CD4-positive, alpha-beta T cell (primary cell): ENCODE data around the gene GADD45A. TPM values are rescaled to one million over a fixed set of nuclear protein-coding genes. Genes with fewer than 3 reads are reported as not detected.

Experiments
- ATAC-seq: fragments of 200-7000 bp; cut with Tn5 transposase; one replicate; pipeline ENCODE4 v1.10.0; 2022; ENCODE audit warnings: mild to moderate bottlenecking; ENCODE audit not compliant: poor library complexity
- CTCF ChIA-PET: fragments of 350-600 bp; sonication (Branson Sonifier 250); formaldehyde crosslinking; loops from one replicate; lab custom pipeline; 2021; ENCODE audit warnings: antibody characterized with exemption, inconsistent platforms; lab: Charles Lee
- POLR2A ChIA-PET: fragments of 350-600 bp; sonication (Branson Sonifier 250); formaldehyde crosslinking; loops from one replicate; lab custom pipeline; 2021; ENCODE audit warnings: antibody characterized with exemption, inconsistent platforms; lab: Charles Lee
- DNase-seq, 14 experiments: peaks; one replicate each; pipeline ENCODE4 v3.0.0-alpha.2; 2013 to 2020; ENCODE audit warnings: mixed read lengths in 2 of 14
- H3K27ac ChIP-seq, 2 donors: one replicate each; pipeline versions ENCODE4 v1.5.1 to v1.7.0; 2013; ENCODE audit warnings: low read length in 2 of 2, low read depth in 1 of 2, mild to moderate bottlenecking in 1 of 2
- H3K27me3 ChIP-seq, 2 experiments: 1 replicate in 1 of 2; 2 replicates in 1 of 2; pipeline versions ENCODE4 v1.6.1 to v1.7.0; 2013; ENCODE audit warnings: low read length in 2 of 2, control low read depth in 1 of 2, mild to moderate bottlenecking in 1 of 2, moderate library complexity in 1 of 2; ENCODE audit not compliant: insufficient read depth in 2 of 2, control insufficient read depth in 1 of 2
- H3K36me3 ChIP-seq: one replicate; pipeline ENCODE4 v1.6.1; 2013; ENCODE audit warnings: low read length, control low read depth; ENCODE audit not compliant: insufficient read depth
- H3K4me1 ChIP-seq: one replicate; pipeline ENCODE4 v1.6.1; 2013; ENCODE audit warnings: low read length, control low read depth; ENCODE audit not compliant: insufficient read depth
- H3K4me3 ChIP-seq: one replicate; pipeline ENCODE4 v1.5.1; 2013; ENCODE audit warnings: mild to moderate bottlenecking, low read length, moderate library complexity
- H3K9me3 ChIP-seq, 2 experiments: 1 replicate in 1 of 2; 2 replicates in 1 of 2; pipeline versions ENCODE4 v1.6.1 to v1.7.0; 2013; ENCODE audit warnings: low read length in 2 of 2, mild to moderate bottlenecking in 2 of 2, control low read depth in 1 of 2, moderate library complexity in 1 of 2; ENCODE audit not compliant: control insufficient read depth in 1 of 2, insufficient read depth in 1 of 2
- H3K27ac Mint-ChIP-seq: one replicate; pipeline ENCODE4 v1.8.0; 2020; ENCODE audit warnings: mixed read lengths
- H3K27me3 Mint-ChIP-seq: one replicate; pipeline ENCODE4 v1.8.0; 2021; ENCODE audit warnings: mixed read lengths
- H3K36me3 Mint-ChIP-seq: one replicate; pipeline ENCODE4 v1.8.0; 2021; ENCODE audit warnings: low read depth, mixed read lengths
- H3K4me1 Mint-ChIP-seq: one replicate; pipeline ENCODE4 v1.8.0; 2021; ENCODE audit warnings: low read depth, mixed read lengths
- H3K4me3 Mint-ChIP-seq: one replicate; pipeline ENCODE4 v1.8.0; 2020; ENCODE audit warnings: mild to moderate bottlenecking, mixed read lengths
- H3K9me3 Mint-ChIP-seq: one replicate; pipeline ENCODE4 v1.8.0; 2020; ENCODE audit warnings: mixed read lengths
- intact Hi-C, 2 experiments: fragments of 100-400 bp; cut with DNase I in 1 of 2; cut with micrococcal nuclease in 1 of 2; formaldehyde crosslinking; loops; one replicate each; pipeline versions ENCODE4 v1.15.1 to v1.9.0; 2023 to 2025; cut with DNase I, micrococcal nuclease
- total RNA-seq, 174 experiments: library from RNA in 2 of 174; stranded (reverse) in 2 of 174; gene quantifications; one replicate each; pipeline ENCODE4 v1.2.3 and lab custom pipeline; 2021 to 2026
- TF ChIP-seq, protein P1 (sequence below): fragments of 200-600 bp; IDR thresholded peaks from one replicate; pipeline ENCODE4 v1.8.0; 2022; ENCODE audit warnings: antibody characterized with exemption, mild to moderate bottlenecking

The GADD45A gene
- total RNA-seq, 2 experiments from 2014 or later: 136 to 140 TPM

GRCh38 chr1:67708606-67709005 lies 23.6 kb downstream of the GADD45A start:
- H3K36me3 Mint-ChIP-seq: no peaks in the 10 kb centered on the region
- Histone ChIP-seq H3K36me3 (no peaks in the 10 kb centered on the region), H3K27ac (no peak overlapping the region), H3K4me1 (no peaks in the 10 kb centered on the region), H3K27me3 (no peaks in the 10 kb centered on the region), H3K4me3 (no peak overlapping the region), H3K9me3 (no peaks in the 10 kb centered on the region)
- no peak for ATAC-seq
- no peaks in the 10 kb centered on the region for H3K27me3 Mint-ChIP-seq
- H3K4me1 Mint-ChIP-seq: no peaks in the 10 kb centered on the region
- no peaks in the 10 kb centered on the region for H3K9me3 Mint-ChIP-seq
- no peak overlapping the region for H3K27ac Mint-ChIP-seq
- DNase-seq: no peak
- ChIA-PET POLR2A (no interaction called here), CTCF (no interaction called here)
- no peak overlapping the region for H3K4me3 Mint-ChIP-seq
- TF ChIP-seq, protein P1, sequence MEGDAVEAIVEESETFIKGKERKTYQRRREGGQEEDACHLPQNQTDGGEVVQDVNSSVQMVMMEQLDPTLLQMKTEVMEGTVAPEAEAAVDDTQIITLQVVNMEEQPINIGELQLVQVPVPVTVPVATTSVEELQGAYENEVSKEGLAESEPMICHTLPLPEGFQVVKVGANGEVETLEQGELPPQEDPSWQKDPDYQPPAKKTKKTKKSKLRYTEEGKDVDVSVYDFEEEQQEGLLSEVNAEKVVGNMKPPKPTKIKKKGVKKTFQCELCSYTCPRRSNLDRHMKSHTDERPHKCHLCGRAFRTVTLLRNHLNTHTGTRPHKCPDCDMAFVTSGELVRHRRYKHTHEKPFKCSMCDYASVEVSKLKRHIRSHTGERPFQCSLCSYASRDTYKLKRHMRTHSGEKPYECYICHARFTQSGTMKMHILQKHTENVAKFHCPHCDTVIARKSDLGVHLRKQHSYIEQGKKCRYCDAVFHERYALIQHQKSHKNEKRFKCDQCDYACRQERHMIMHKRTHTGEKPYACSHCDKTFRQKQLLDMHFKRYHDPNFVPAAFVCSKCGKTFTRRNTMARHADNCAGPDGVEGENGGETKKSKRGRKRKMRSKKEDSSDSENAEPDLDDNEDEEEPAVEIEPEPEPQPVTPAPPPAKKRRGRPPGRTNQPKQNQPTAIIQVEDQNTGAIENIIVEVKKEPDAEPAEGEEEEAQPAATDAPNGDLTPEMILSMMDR: no peak
- intact Hi-C loops: no loop called here

GRCh38 chr1:67710417-67710816 lies 25.4 kb downstream of the GADD45A start:
- H3K9me3 Mint-ChIP-seq: no peaks in the 10 kb centered on the region
- Histone ChIP-seq H3K4me3 (no peak overlapping the region), H3K9me3 (no peaks in the 10 kb centered on the region), H3K27me3 (no peaks in the 10 kb centered on the region), H3K4me1 (no peaks in the 10 kb centered on the region), H3K36me3 (no peaks in the 10 kb centered on the region), H3K27ac (no peak overlapping the region)
- ATAC-seq (no peak), DNase-seq (no peak)
- H3K36me3 Mint-ChIP-seq: no peaks in the 10 kb centered on the region
- POLR2A ChIA-PET: no interaction called here
- no peak overlapping the region for H3K27ac Mint-ChIP-seq
- CTCF ChIA-PET: no interaction called here
- H3K4me1 Mint-ChIP-seq: no peaks in the 10 kb centered on the region
- intact Hi-C loops: no loop called here
- TF ChIP-seq, protein P1: no peak
- H3K27me3 Mint-ChIP-seq: no peaks in the 10 kb centered on the region
- H3K4me3 Mint-ChIP-seq: no peak overlapping the region

GRCh38 chr1:67711158-67711854 lies 26.3 kb downstream of the GADD45A start:
- no peak overlapping the region for H3K27ac Mint-ChIP-seq

More at GRCh38 chr1:67711158-67711854, 26.3 kb downstream of the GADD45A start:
- H3K9me3 Mint-ChIP-seq: no peaks in the 10 kb centered on the region
- DNase-seq: no peak
- Histone ChIP-seq H3K9me3 (no peaks in the 10 kb centered on the region), H3K4me3 (no peak overlapping the region), H3K4me1 (no peaks in the 10 kb centered on the region), H3K27me3 (no peaks in the 10 kb centered on the region), H3K36me3 (no peaks in the 10 kb centered on the region), H3K27ac (no peak overlapping the region)
- no peak for ATAC-seq
- H3K36me3 Mint-ChIP-seq: no peaks in the 10 kb centered on the region
- ChIA-PET POLR2A (interaction anchor here (0.9 to 1.5 kb wide), 3 partner anchors 9 to 25 kb away, joined by 3 to 6 read pairs (median 3); no protein-coding TSS in a partner anchor), CTCF (no interaction called here)
- no peak overlapping the region for H3K4me3 Mint-ChIP-seq
- H3K27me3 Mint-ChIP-seq: no peaks in the 10 kb centered on the region
- intact Hi-C loops: no loop called here
- H3K4me1 Mint-ChIP-seq: no peaks in the 10 kb centered on the region
- TF ChIP-seq, protein P1: no peak
